GM12892 (cell line): ENCODE measurements around the gene LCN6.

Experiments
- POLR2A ChIP-seq: IDR thresholded peaks from 2 replicates; pipeline ENCODE4 v1.6.1; 2011; ENCODE audit warnings: low read depth, low read length, control low read depth
- POLR2AphosphoS5 ChIP-seq: IDR thresholded peaks from 2 replicates; pipeline ENCODE4 v1.6.1; 2011; ENCODE audit warnings: low read depth, low read length, control low read depth

- TF ChIP-seq POLR2A (no peak), POLR2AphosphoS5 (no peak)
Observed at GRCh38 chr9:136719195-136719880, 29.0 kb downstream of the LCN6 start.
